ENCODE measurements around the gene STXBP5. TPM values are rescaled to one million over a fixed set of nuclear protein-coding genes. Genes with fewer than 3 reads are reported as not detected.

STXBP5 gene
- polyA plus RNA-seq, 1 donor (not counting 4 experiments of a cell fraction or from before 2014, with no cell fraction given), result 19.4 TPM

GRCh38 chr6:147417954-147418353 lies 213.7 kb downstream of the STXBP5 start:
- dilution Hi-C loops (cut with MboI; ENCODE audit: extremely low pct_ligation_motif_present, low sequenced_read_pairs), result no loop called here
- no peaks in the 10 kb centered on the region for H3K79me2 ChIP-seq (ENCODE audit: control insufficient read depth, insufficient read depth, low read length)
- no peaks in the 10 kb centered on the region for H4K20me1 ChIP-seq (ENCODE audit: control insufficient read depth, extremely low read depth, insufficient read depth, low read length)
- no peak overlapping the region for H3K27ac ChIP-seq (ENCODE audit: control insufficient read depth, insufficient read depth, low read length)
- H3K36me3 ChIP-seq (ENCODE audit: control insufficient read depth in 2 of 2, extremely low read depth in 1 of 2, insufficient read depth in 2 of 2, low read length in 2 of 2), result no peaks in the 10 kb centered on the region
- DNase-seq (ENCODE audit: low read depth, low spot score) (no peak), FAIRE-seq (no peak)
- H3K4me3 ChIP-seq (ENCODE audit: control insufficient read depth in 2 of 3, extremely low read depth in 1 of 3, insufficient read depth in 2 of 3, low read depth in 1 of 3, low read length in 3 of 3), result no peak overlapping the region
- H3K27me3 ChIP-seq (ENCODE audit: control insufficient read depth, extremely low read depth, insufficient read depth, low read length), result no peaks in the 10 kb centered on the region
- H3K9me3 ChIP-seq (ENCODE audit: control insufficient read depth, low read depth, low read length), result no peaks in the 10 kb centered on the region
- no peak overlapping the region for H3K9ac ChIP-seq (ENCODE audit: control insufficient read depth, extremely low read depth, insufficient read depth, low read length)
- H3K4me1 ChIP-seq (ENCODE audit: control insufficient read depth, extremely low read depth, insufficient read depth, low read length), result no peaks in the 10 kb centered on the region
- H3K4me2 ChIP-seq (ENCODE audit: control insufficient read depth, extremely low read depth, insufficient read depth, low read depth, low read length), result no peak overlapping the region
- TF ChIP-seq EZH2 (IDR thresholded peaks at IDR 0.05; ENCODE audit: low read length) (no peak), CTCF (optimal IDR thresholded peaks at IDR 0.05 in 1 of 3, IDR thresholded peaks at IDR 0.05 in 1 of 3, conservative IDR thresholded peaks at IDR 0.05 in 1 of 3; ENCODE audit: extremely low read depth in 1 of 3, insufficient read depth in 2 of 3, low read length in 3 of 3) (no peak)
- H3K9me1 ChIP-seq (ENCODE audit: control insufficient read depth, extremely low read depth, insufficient read depth, low read length), result no peaks in the 10 kb centered on the region
- no peak overlapping the region for H2AFZ ChIP-seq (ENCODE audit: control insufficient read depth, low read length)

GRCh38 chr6:147418523-147418922 lies 214.3 kb downstream of the STXBP5 start:
- Histone ChIP-seq H3K4me3 (ENCODE audit: control insufficient read depth in 2 of 3, extremely low read depth in 1 of 3, insufficient read depth in 2 of 3, low read depth in 1 of 3, low read length in 3 of 3) (no peak overlapping the region), H3K79me2 (ENCODE audit: control insufficient read depth, insufficient read depth, low read length) (no peaks in the 10 kb centered on the region), H3K9me3 (ENCODE audit: control insufficient read depth, low read depth, low read length) (no peaks in the 10 kb centered on the region), H3K36me3 (ENCODE audit: control insufficient read depth in 2 of 2, extremely low read depth in 1 of 2, insufficient read depth in 2 of 2, low read length in 2 of 2) (no peaks in the 10 kb centered on the region), H3K9me1 (ENCODE audit: control insufficient read depth, extremely low read depth, insufficient read depth, low read length) (no peaks in the 10 kb centered on the region), H3K27ac (ENCODE audit: control insufficient read depth, insufficient read depth, low read length) (no peak overlapping the region), H4K20me1 (ENCODE audit: control insufficient read depth, extremely low read depth, insufficient read depth, low read length) (no peaks in the 10 kb centered on the region), H3K9ac (ENCODE audit: control insufficient read depth, extremely low read depth, insufficient read depth, low read length) (no peak overlapping the region), H3K4me1 (ENCODE audit: control insufficient read depth, extremely low read depth, insufficient read depth, low read length) (no peaks in the 10 kb centered on the region), H3K27me3 (ENCODE audit: control insufficient read depth, extremely low read depth, insufficient read depth, low read length) (no peaks in the 10 kb centered on the region), H3K4me2 (ENCODE audit: control insufficient read depth, extremely low read depth, insufficient read depth, low read depth, low read length) (no peak overlapping the region), H2AFZ (ENCODE audit: control insufficient read depth, low read length) (no peak overlapping the region)
- TF ChIP-seq CTCF (optimal IDR thresholded peaks at IDR 0.05 in 1 of 3, IDR thresholded peaks at IDR 0.05 in 1 of 3, conservative IDR thresholded peaks at IDR 0.05 in 1 of 3; ENCODE audit: extremely low read depth in 1 of 3, insufficient read depth in 2 of 3, low read length in 3 of 3) (no peak), EZH2 (IDR thresholded peaks at IDR 0.05; ENCODE audit: low read length) (no peak)
- dilution Hi-C loops (cut with MboI; ENCODE audit: extremely low pct_ligation_motif_present, low sequenced_read_pairs), result no loop called here
- FAIRE-seq (no peak), DNase-seq (ENCODE audit: low read depth, low spot score) (no peak)
